ENCODE data around the gene SFXN5. TPM values are rescaled to one million over a fixed set of nuclear protein-coding genes. Genes with fewer than 3 reads are reported as not detected.

The SFXN5 gene
- polyA plus RNA-seq, 3 donors, result 5.9 to 28.6 (median 9.5) TPM

- 31% methylated on average over 5 of the region's 15 CpGs for WGBS (ENCODE audit: insufficient coverage)
- Histone ChIP-seq H3K9ac (ENCODE audit: insufficient read depth, low read length, poor library complexity, severe bottlenecking) (no peak overlapping the region), H3K4me3 (replicated peaks in 1 of 3; ENCODE audit: low read depth in 2 of 3, low read length in 3 of 3) (no peak overlapping the region), H3K27me3 (ENCODE audit: control insufficient read depth in 2 of 2, insufficient read depth in 2 of 2, low read length in 2 of 2) (peaks cover 82 to 93% of the 10 kb centered on the region in 2 donors), H3K27ac (ENCODE audit: low read depth in 1 of 2, low read length in 2 of 2) (no peak overlapping the region), H3K9me3 (replicated peaks in 1 of 2; ENCODE audit: control insufficient read depth in 1 of 2, insufficient read depth in 1 of 2, low read length in 2 of 2) (peaks cover 6 to 66% of the 10 kb centered on the region in 2 donors), H3K79me2 (ENCODE audit: insufficient read depth, low read length) (no peaks in the 10 kb centered on the region), H4K20me1 (ENCODE audit: insufficient read depth, low read length) (no peaks in the 10 kb centered on the region), H3K36me3 (replicated peaks in 1 of 2; ENCODE audit: control insufficient read depth in 1 of 2, insufficient read depth in 2 of 2, low read length in 2 of 2) (no peaks in the 10 kb centered on the region), H3K4me1 (ENCODE audit: control insufficient read depth in 1 of 2, insufficient read depth in 2 of 2, low read length in 2 of 2) (peaks cover 19 to 36% of the 10 kb centered on the region in 2 donors), H2AFZ (ENCODE audit: insufficient read depth, low read depth, low read length, poor library complexity, severe bottlenecking) (no peak overlapping the region), H3K4me2 (replicated peaks; ENCODE audit: extremely low read depth, low read length, poor library complexity, severe bottlenecking) (no peak overlapping the region)
- peaks cover 23% of the 10 kb centered on the region for H3K4me1 Mint-ChIP-seq
- no peak for DNase-seq
- H3K27ac Mint-ChIP-seq, result no peak overlapping the region
- intact Hi-C loops (cut with micrococcal nuclease), result no loop called here
- H3K4me3 Mint-ChIP-seq, result peak overlapping the region in 1 of 2 donors; percentile 64
- H3K36me3 Mint-ChIP-seq, result peaks cover 0 to 3% of the 10 kb centered on the region in 2 donors
- TF ChIP-seq CTCF (IDR thresholded peaks at IDR 0.05), result no peak
- H3K27me3 Mint-ChIP-seq (ENCODE audit: low read depth in 3 of 3), result peaks cover 79 to 91% (median 86%) of the 10 kb centered on the region in 3 donors
- H3K9me3 Mint-ChIP-seq, result peaks cover 0 to 25% (median 8%) of the 10 kb centered on the region in 7 donors
These were observed 150.2 kb downstream of the SFXN5 start for GRCh38 chr2:72921088-72921851.

GRCh38 chr2:72920318-72921087 lies 151.0 kb downstream of the SFXN5 start:
- peaks cover 24% of the 10 kb centered on the region for H3K4me1 Mint-ChIP-seq
- peak overlapping the region; percentile 45 to 80 for H3K4me3 Mint-ChIP-seq
- WGBS (ENCODE audit: insufficient coverage), result 2% methylated on average over 76 of the region's 77 CpGs
- Histone ChIP-seq H3K79me2 (ENCODE audit: insufficient read depth, low read length) (no peaks in the 10 kb centered on the region), H4K20me1 (ENCODE audit: insufficient read depth, low read length) (no peaks in the 10 kb centered on the region), H3K9ac (ENCODE audit: insufficient read depth, low read length, poor library complexity, severe bottlenecking) (no peak overlapping the region), H3K9me3 (replicated peaks in 1 of 2; ENCODE audit: control insufficient read depth in 1 of 2, insufficient read depth in 1 of 2, low read length in 2 of 2) (peaks cover 6 to 66% of the 10 kb centered on the region in 2 donors), H3K4me3 (replicated peaks in 1 of 3; ENCODE audit: low read depth in 2 of 3, low read length in 3 of 3) (peak overlapping the region in 1 of 3 experiments; percentile 51), H2AFZ (ENCODE audit: insufficient read depth, low read depth, low read length, poor library complexity, severe bottlenecking) (no peak overlapping the region), H3K4me1 (ENCODE audit: control insufficient read depth in 1 of 2, insufficient read depth in 2 of 2, low read length in 2 of 2) (peaks cover 25 to 42% of the 10 kb centered on the region in 2 donors), H3K27ac (ENCODE audit: low read depth in 1 of 2, low read length in 2 of 2) (no peak overlapping the region), H3K36me3 (replicated peaks in 1 of 2; ENCODE audit: control insufficient read depth in 1 of 2, insufficient read depth in 2 of 2, low read length in 2 of 2) (no peaks in the 10 kb centered on the region), H3K27me3 (ENCODE audit: control insufficient read depth in 2 of 2, insufficient read depth in 2 of 2, low read length in 2 of 2) (peaks cover 81 to 93% of the 10 kb centered on the region in 2 donors), H3K4me2 (replicated peaks; ENCODE audit: extremely low read depth, low read length, poor library complexity, severe bottlenecking) (peak overlapping the region; percentile 56)
- intact Hi-C loops (cut with micrococcal nuclease), result no loop called here
- peaks cover 0 to 29% (median 10%) of the 10 kb centered on the region in 7 donors for H3K9me3 Mint-ChIP-seq
- DNase-seq, result no peak
- H3K27ac Mint-ChIP-seq, result no peak overlapping the region
- H3K36me3 Mint-ChIP-seq, result peaks cover 0 to 3% of the 10 kb centered on the region in 2 donors
- H3K27me3 Mint-ChIP-seq (ENCODE audit: low read depth in 3 of 3), result peaks cover 82 to 96% (median 88%) of the 10 kb centered on the region in 3 donors
- TF ChIP-seq CTCF (IDR thresholded peaks at IDR 0.05), result no peak
